Colonic mucosa (tissue), 4 donors: ENCODE results near the gene CEP78. TPM values are rescaled to one million over a fixed set of nuclear protein-coding genes. Genes with fewer than 3 reads are reported as not detected.

Source experiments
- DNase-seq: peaks from one replicate; pipeline ENCODE4 v3.0.0-alpha.2; 2020
- H3K27ac ChIP-seq: fragments of 200-600 bp; one replicate; pipeline ENCODE4 v1.8.0; 2021
- H3K27me3 ChIP-seq: fragments of 200-600 bp; one replicate; pipeline ENCODE4 v1.8.0; 2021
- H3K36me3 ChIP-seq: fragments of 200-600 bp; one replicate; pipeline ENCODE4 v1.8.0; 2021
- H3K4me1 ChIP-seq: fragments of 200-600 bp; one replicate; pipeline ENCODE4 v1.8.0; 2021; ENCODE audit warnings: mild to moderate bottlenecking
- H3K4me3 ChIP-seq: fragments of 200-600 bp; one replicate; pipeline ENCODE4 v1.8.0; 2021
- H3K9ac ChIP-seq, 2 donors: one replicate each; pipeline ENCODE4 v1.7.0; 2013; ENCODE audit warnings: control low read depth in 2 of 2, low read depth in 2 of 2, low read length in 2 of 2
- H3K9me3 ChIP-seq: fragments of 200-600 bp; one replicate; pipeline ENCODE4 v1.8.0; 2021
- CTCF ChIP-seq: fragments of 200-600 bp; IDR thresholded peaks from one replicate; pipeline ENCODE4 v1.8.0; 2022; ENCODE audit warnings: antibody characterized with exemption, mild to moderate bottlenecking
- intact Hi-C: fragments of 100-400 bp; cut with DNase I; formaldehyde crosslinking; loops from one replicate; pipeline ENCODE4 v1.14.1; 2022
- total RNA-seq, 2 donors: library from RNA; stranded (reverse); fragmentation: NEBNext Ultra II Directional in 1 of 2; extraction: Animal tissue kit (Norgen Biotek cat#: 25700) in 1 of 2; gene quantifications; one replicate each; pipeline ENCODE4 v1.2.1, GENCODE V29; 2021
- donor health status: healthy.
- donor health status: DM: no; HTN: no; CAD: no.
- donor health status: DM: no; HTN: no; CAD: no.

Gene CEP78
- total RNA-seq, 2 donors from 2014 or later: 10.6 to 42.5 TPM

GRCh38 chr9:78236551-78236910, 656 bp downstream of the CEP78 start:
- TF ChIP-seq CTCF: no peak

DNA sequence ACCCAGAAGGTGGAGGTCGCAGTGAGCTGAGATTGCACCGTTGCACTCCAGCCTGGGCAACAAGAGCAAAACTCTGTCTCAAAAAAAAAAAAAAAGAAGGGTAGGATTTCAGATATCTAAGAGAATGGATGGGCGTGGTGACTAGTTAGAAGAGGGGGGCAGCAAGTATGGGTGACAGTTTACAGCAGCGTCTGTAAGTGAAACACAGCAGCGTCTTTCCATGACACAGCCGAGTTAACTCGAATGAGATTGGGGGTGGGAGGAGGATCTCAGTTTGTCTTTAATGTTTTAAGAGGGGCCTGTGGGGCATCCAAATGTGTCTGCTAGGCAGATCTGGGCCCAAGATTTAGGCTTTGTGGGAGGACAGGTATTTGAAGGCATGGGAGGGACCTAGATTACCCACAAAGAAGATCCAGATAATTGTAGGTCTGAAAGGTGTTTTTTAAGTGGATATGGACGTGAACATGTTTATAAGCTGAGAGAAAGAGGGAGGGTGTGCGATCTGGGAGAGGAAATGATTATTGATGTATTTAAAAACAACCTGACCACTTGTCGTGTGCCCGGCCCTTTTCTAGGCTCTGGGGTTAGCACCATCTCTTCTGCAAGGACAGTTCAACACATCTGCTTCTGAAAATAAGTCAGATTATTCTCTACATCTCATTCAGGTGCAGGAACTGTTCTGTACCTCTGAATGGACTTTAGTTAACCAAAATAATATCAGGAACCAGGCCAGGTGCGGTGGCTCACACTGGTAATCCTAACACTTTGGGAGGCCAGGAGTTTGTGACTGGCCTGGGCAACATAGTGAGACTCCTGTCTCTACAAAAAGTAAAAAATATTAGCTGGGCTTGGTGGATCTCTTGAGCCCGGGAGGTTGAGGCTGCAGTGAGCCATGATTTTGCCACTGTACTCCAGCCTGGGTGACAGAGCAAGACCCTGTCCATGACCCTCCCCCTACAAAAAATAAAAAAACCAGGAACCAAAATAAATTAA, 2.5 kb downstream of the CEP78 start:
- Histone ChIP-seq H3K9ac (no peak overlapping the region), H3K4me3 (no peak overlapping the region), H3K4me1 (no peaks in the 10 kb centered on the region), H3K27me3 (no peaks in the 10 kb centered on the region), H3K9me3 (no peaks in the 10 kb centered on the region), H3K36me3 (no peaks in the 10 kb centered on the region), H3K27ac (no peak overlapping the region)
- no peak for TF ChIP-seq CTCF
- DNase-seq: no peak
- intact Hi-C loops: no loop called here

More at GRCh38 chr9:78236551-78236910, 656 bp downstream of the CEP78 start:
- DNase-seq: no peak
- Histone ChIP-seq H3K27ac (peak overlapping the region; percentile 77), H3K4me3 (peak overlapping the region; percentile 86), H3K9ac (peak overlapping the region; percentile 67 to 90), H3K9me3 (no peaks in the 10 kb centered on the region), H3K36me3 (no peaks in the 10 kb centered on the region), H3K27me3 (no peaks in the 10 kb centered on the region), H3K4me1 (no peaks in the 10 kb centered on the region)
- intact Hi-C loops: no loop called here

GRCh38 chr9:78239506-78239905, 3.6 kb downstream of the CEP78 start:
- H3K4me1 ChIP-seq: no peaks in the 10 kb centered on the region
- no peak overlapping the region for H3K27ac ChIP-seq
- TF ChIP-seq CTCF: no peak
- H3K27me3 ChIP-seq: no peaks in the 10 kb centered on the region
- no peaks in the 10 kb centered on the region for H3K36me3 ChIP-seq
- DNase-seq: peak; percentile 22
- intact Hi-C loops: no loop called here
- no peak overlapping the region for H3K4me3 ChIP-seq
- no peak overlapping the region for H3K9ac ChIP-seq
- H3K9me3 ChIP-seq: no peaks in the 10 kb centered on the region

DNA sequence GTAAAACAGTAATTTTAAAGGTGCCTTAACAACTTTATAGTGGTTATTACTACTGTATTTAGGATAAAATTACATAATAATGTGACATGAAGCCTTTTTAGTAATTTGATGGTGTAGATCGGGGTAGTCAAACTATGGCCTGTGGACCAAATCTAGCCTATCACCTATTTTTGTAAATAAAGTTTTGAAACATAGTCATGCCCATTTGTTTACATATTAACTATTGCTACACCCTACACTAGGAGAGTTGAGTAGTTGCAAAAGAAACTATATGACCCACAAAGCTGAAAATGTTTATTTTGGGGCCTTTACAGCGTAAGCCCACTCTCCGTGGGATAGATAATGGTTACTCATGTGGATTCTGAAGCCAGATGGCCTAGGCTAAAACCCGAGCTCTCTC, 6.2 kb downstream of the CEP78 start:
- Histone ChIP-seq H3K36me3 (no peaks in the 10 kb centered on the region), H3K9me3 (no peaks in the 10 kb centered on the region), H3K4me3 (no peak overlapping the region), H3K9ac (no peak overlapping the region), H3K27me3 (no peaks in the 10 kb centered on the region), H3K27ac (no peak overlapping the region), H3K4me1 (no peaks in the 10 kb centered on the region)
- intact Hi-C loops: no loop called here
- no peak for DNase-seq
- TF ChIP-seq CTCF: no peak

DNA sequence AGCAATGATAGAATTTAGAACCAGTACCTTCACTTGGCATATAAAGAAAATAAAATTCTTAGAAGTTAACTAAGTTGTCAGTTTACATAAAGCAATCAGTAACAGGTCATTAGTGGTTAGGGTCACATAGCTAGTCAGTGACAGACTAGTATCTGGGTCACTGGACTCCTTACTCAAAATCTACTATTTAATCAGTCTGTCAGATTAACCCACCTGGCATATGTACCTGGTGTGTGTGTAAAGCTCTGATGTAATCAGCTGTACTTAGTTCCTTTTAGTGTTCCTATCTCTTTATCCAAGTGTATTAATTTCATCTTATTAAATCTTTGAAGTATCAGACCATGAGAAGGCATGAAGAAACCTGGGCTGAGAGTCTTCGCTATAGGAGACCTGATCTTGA, 7.3 kb downstream of the CEP78 start:
- Histone ChIP-seq H3K9ac (no peak overlapping the region), H3K36me3 (no peaks in the 10 kb centered on the region)

More for the DNA sequence above, 7.3 kb downstream of the CEP78 start:
- Histone ChIP-seq H3K27me3 (no peaks in the 10 kb centered on the region), H3K4me3 (no peak overlapping the region), H3K9me3 (no peaks in the 10 kb centered on the region), H3K27ac (no peak overlapping the region), H3K4me1 (no peaks in the 10 kb centered on the region)
- no peak for DNase-seq
- intact Hi-C loops: no loop called here
- no peak for TF ChIP-seq CTCF
